GM23338 (cell line): ENCODE results near the gene EPHA3. TPM values are rescaled to one million over a fixed set of nuclear protein-coding genes. Genes with fewer than 3 reads are reported as not detected.

Experiments used
- ATAC-seq: fragments of 200-7000 bp; cut with Tn5 transposase; 3 replicates; pipeline ENCODE4 v1.9.1; 2020
- DNase-seq: peaks from one replicate; pipeline ENCODE4 v3.0.0-alpha.2; 2015; ENCODE audit warnings: low spot score
- H2AFZ ChIP-seq: fragments of 200-600 bp; sonication (generic); 2 replicates; pipeline ENCODE4 v1.8.0; 2016; ENCODE audit warnings: antibody characterized with exemption, mild to moderate bottlenecking, moderate library complexity
- H3F3A ChIP-seq: fragments of 200-600 bp; sonication (generic); replicated peaks from 2 replicates; pipeline ENCODE4 v1.8.0; 2017; ENCODE audit warnings: antibody characterized with exemption, mixed run types, low read depth
- H3K27ac ChIP-seq: fragments of 200-600 bp; sonication (generic); 2 replicates; pipeline ENCODE4 v1.6.1; 2016; ENCODE audit warnings: low read depth
- H3K27me3 ChIP-seq: fragments of 200-600 bp; sonication (generic); 2 replicates; pipeline ENCODE4 v1.8.0; 2016; ENCODE audit warnings: mild to moderate bottlenecking, mixed run types, moderate library complexity; ENCODE audit not compliant: insufficient read depth
- H3K36me3 ChIP-seq: fragments of 200-600 bp; sonication (generic); 2 replicates; pipeline ENCODE4 v1.8.0; 2016; ENCODE audit warnings: mild to moderate bottlenecking; ENCODE audit not compliant: insufficient read depth
- H3K4me1 ChIP-seq: fragments of 200-600 bp; sonication (generic); 2 replicates; pipeline ENCODE4 v1.8.0; 2016; ENCODE audit warnings: mild to moderate bottlenecking, moderate library complexity; ENCODE audit not compliant: insufficient read depth
- H3K4me2 ChIP-seq: fragments of 200-600 bp; sonication (generic); 2 replicates; pipeline ENCODE4 v1.7.1; 2017; ENCODE audit warnings: mixed run types
- H3K4me3 ChIP-seq: fragments of 200-600 bp; sonication (generic); 2 replicates; pipeline ENCODE4 v1.6.1; 2016; ENCODE audit warnings: mixed run types
- H3K79me2 ChIP-seq: fragments of 200-600 bp; sonication (generic); replicated peaks from 2 replicates; pipeline ENCODE4 v1.8.0; 2017; ENCODE audit warnings: mild to moderate bottlenecking; ENCODE audit not compliant: insufficient read depth
- H3K9me2 ChIP-seq: fragments of 200-600 bp; sonication (generic); 2 replicates; pipeline ENCODE4 v1.8.0; 2017; ENCODE audit not compliant: insufficient read depth
- H4K20me1 ChIP-seq: fragments of 200-600 bp; sonication (generic); replicated peaks from 2 replicates; pipeline ENCODE4 v1.8.0; 2017; ENCODE audit warnings: mild to moderate bottlenecking; ENCODE audit not compliant: insufficient read depth
- H3K27ac Mint-ChIP-seq: 2 replicates; pipeline ENCODE4 v1.8.0; 2020; ENCODE audit warnings: inconsistent platforms, mild to moderate bottlenecking, moderate library complexity, mixed read lengths
- H3K27me3 Mint-ChIP-seq: 3 replicates; pipeline ENCODE4 v1.8.0; 2022; ENCODE audit warnings: low read depth, mild to moderate bottlenecking, moderate library complexity, mixed read lengths, inconsistent platforms; ENCODE audit not compliant: insufficient read depth, poor library complexity
- H3K36me3 Mint-ChIP-seq: 3 replicates; pipeline ENCODE4 v1.8.0; 2021; ENCODE audit warnings: low read depth, mild to moderate bottlenecking, inconsistent platforms, moderate library complexity, mixed read lengths
- H3K4me1 Mint-ChIP-seq: 3 replicates; pipeline ENCODE4 v1.8.0; 2020; ENCODE audit warnings: mild to moderate bottlenecking, inconsistent platforms, mixed read lengths
- H3K4me3 Mint-ChIP-seq: 3 replicates; pipeline ENCODE4 v1.8.0; 2021; ENCODE audit warnings: moderate library complexity, mild to moderate bottlenecking, inconsistent platforms, mixed read lengths
- H3K9me3 Mint-ChIP-seq: 3 replicates; pipeline ENCODE4 v1.8.0; 2020; ENCODE audit warnings: moderate library complexity, mild to moderate bottlenecking, inconsistent platforms, mixed read lengths
- CREB1 ChIP-seq: fragments of 250-450 bp; sonication (Bioruptor Pico); IDR thresholded peaks from 2 replicates; pipeline ENCODE4 v1.5.0; 2020; ENCODE audit warnings: low read depth, mild to moderate bottlenecking, moderate library complexity
- CTCF ChIP-seq, 2 experiments: fragments of 200-600 bp in 1 of 2; sonication (generic) in 1 of 2; conservative IDR thresholded peaks; 2 replicates each; pipeline versions ENCODE4 v1.5.1 to v1.6.1; 2016 to 2017; ENCODE audit warnings: antibody characterized with exemption in 2 of 2, low read depth in 2 of 2, mild to moderate bottlenecking in 2 of 2, moderate library complexity in 1 of 2
- ETS1 ChIP-seq: IDR thresholded peaks from 2 replicates; pipeline ENCODE4 v1.6.1; 2016; ENCODE audit warnings: antibody characterized with exemption
- EZH2 ChIP-seq: fragments of 200-600 bp; sonication (generic); IDR thresholded peaks from one replicate; pipeline ENCODE4 v1.8.0; 2017; ENCODE audit warnings: antibody characterized with exemption, mild to moderate bottlenecking, low read depth; ENCODE audit not compliant: unreplicated experiment
- EZH2phosphoT487 ChIP-seq: fragments of 200-600 bp; sonication (generic); IDR thresholded peaks from one replicate; pipeline ENCODE4 v1.8.1; 2018; ENCODE audit warnings: antibody characterized with exemption; ENCODE audit not compliant: unreplicated experiment
- JUNB ChIP-seq: IDR thresholded peaks from one replicate; pipeline ENCODE4 v1.6.1; 2016; ENCODE audit warnings: antibody characterized with exemption; ENCODE audit not compliant: unreplicated experiment
- NANOG ChIP-seq: IDR thresholded peaks from 2 replicates; pipeline ENCODE4 v1.6.1; 2016; ENCODE audit warnings: antibody characterized with exemption, borderline replicate concordance
- POLR2AphosphoS5 ChIP-seq: IDR thresholded peaks from 2 replicates; pipeline ENCODE4 v1.6.1; 2016; ENCODE audit warnings: antibody characterized with exemption, low read depth
- REST ChIP-seq: IDR thresholded peaks from one replicate; pipeline ENCODE4 v1.6.1; 2018; ENCODE audit warnings: antibody characterized with exemption; ENCODE audit not compliant: unreplicated experiment
- STAT1 ChIP-seq: IDR thresholded peaks from one replicate; pipeline ENCODE4 v1.6.1; 2016; ENCODE audit warnings: antibody characterized with exemption; ENCODE audit not compliant: unreplicated experiment
- ZNF114 ChIP-seq: fragments of 250-450 bp; sonication (Bioruptor Pico); IDR thresholded peaks from 2 replicates; pipeline ENCODE4 v1.5.0; 2020; ENCODE audit warnings: mild to moderate bottlenecking, moderate library complexity
- ZNF331 ChIP-seq: fragments of 250-450 bp; sonication (Bioruptor Pico); IDR thresholded peaks from 2 replicates; pipeline ENCODE4 v1.5.0; 2020; ENCODE audit warnings: low read depth, mild to moderate bottlenecking, moderate library complexity
- polyA plus RNA-seq: library from polyadenylated mRNA; unstranded; fragments of >200 nt; fragmentation: Nextera tagmentation; extraction: Ambion mirVana; gene quantifications from 2 replicates; pipeline ENCODE4 v1.2.1, GENCODE V29; 2016
- total RNA-seq: library from RNA; depleted of rRNA; stranded (reverse); fragments of >200 nt; shearing (Covaris generic); gene quantifications from 2 replicates; pipeline ENCODE4 v1.2.3, GENCODE V29; 2014
- TF ChIP-seq, protein P1 (sequence below): fragments of 250-450 bp; sonication (Bioruptor Pico); IDR thresholded peaks from 2 replicates; pipeline ENCODE4 v1.5.0; 2020; ENCODE audit warnings: mild to moderate bottlenecking, moderate library complexity

EPHA3 gene
- total and polyA plus RNA-seq, 2 experiments from 2014 or later: 0.05 to 0.21 TPM

DNA sequence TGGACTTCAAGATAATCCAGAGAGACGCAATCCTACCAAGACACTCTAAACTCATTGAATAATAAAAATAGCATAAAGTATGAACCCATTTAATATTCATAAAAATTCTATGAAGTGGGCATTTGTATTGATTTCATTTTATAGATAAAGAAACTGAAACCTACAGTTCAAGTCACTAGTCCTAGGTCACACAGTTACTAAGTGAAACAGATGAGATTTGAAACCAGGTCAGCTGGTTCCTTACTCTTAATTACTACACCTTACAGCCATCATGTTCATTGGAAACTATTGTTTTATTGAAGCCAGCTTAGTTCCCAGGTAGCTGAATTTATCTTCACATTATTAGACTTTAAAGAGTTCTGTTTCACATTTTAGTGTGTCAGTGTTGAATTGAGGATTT is 158.7 kb downstream of the EPHA3 start:
- ATAC-seq (no peak), DNase-seq (no peak)
- Histone ChIP-seq H2AFZ (no peak overlapping the region), H3K27ac (no peak overlapping the region), H3K4me2 (no peak overlapping the region), H3F3A (no peaks in the 10 kb centered on the region), H4K20me1 (no peaks in the 10 kb centered on the region), H3K36me3 (no peaks in the 10 kb centered on the region), H3K27me3 (no peaks in the 10 kb centered on the region), H3K9me2 (no peaks in the 10 kb centered on the region), H3K79me2 (no peaks in the 10 kb centered on the region), H3K4me1 (peaks cover 43% of the 10 kb centered on the region), H3K4me3 (no peak overlapping the region)
- H3K4me1 Mint-ChIP-seq: peaks cover 33% of the 10 kb centered on the region
- H3K27ac Mint-ChIP-seq: no peak overlapping the region
- no peaks in the 10 kb centered on the region for H3K36me3 Mint-ChIP-seq
- H3K4me3 Mint-ChIP-seq: no peak overlapping the region
- H3K27me3 Mint-ChIP-seq: no peaks in the 10 kb centered on the region
- H3K9me3 Mint-ChIP-seq: no peaks in the 10 kb centered on the region
- TF ChIP-seq JUNB: no peak
- no peak for TF ChIP-seq POLR2AphosphoS5
- TF ChIP-seq EZH2: no peak
- no peak for TF ChIP-seq EZH2phosphoT487
- no peak for TF ChIP-seq ZNF114
- TF ChIP-seq CREB1 (CRISPR knock-in tag): no peak
- no peak for TF ChIP-seq ZNF331 (CRISPR knock-in tag)
- TF ChIP-seq, protein P1, sequence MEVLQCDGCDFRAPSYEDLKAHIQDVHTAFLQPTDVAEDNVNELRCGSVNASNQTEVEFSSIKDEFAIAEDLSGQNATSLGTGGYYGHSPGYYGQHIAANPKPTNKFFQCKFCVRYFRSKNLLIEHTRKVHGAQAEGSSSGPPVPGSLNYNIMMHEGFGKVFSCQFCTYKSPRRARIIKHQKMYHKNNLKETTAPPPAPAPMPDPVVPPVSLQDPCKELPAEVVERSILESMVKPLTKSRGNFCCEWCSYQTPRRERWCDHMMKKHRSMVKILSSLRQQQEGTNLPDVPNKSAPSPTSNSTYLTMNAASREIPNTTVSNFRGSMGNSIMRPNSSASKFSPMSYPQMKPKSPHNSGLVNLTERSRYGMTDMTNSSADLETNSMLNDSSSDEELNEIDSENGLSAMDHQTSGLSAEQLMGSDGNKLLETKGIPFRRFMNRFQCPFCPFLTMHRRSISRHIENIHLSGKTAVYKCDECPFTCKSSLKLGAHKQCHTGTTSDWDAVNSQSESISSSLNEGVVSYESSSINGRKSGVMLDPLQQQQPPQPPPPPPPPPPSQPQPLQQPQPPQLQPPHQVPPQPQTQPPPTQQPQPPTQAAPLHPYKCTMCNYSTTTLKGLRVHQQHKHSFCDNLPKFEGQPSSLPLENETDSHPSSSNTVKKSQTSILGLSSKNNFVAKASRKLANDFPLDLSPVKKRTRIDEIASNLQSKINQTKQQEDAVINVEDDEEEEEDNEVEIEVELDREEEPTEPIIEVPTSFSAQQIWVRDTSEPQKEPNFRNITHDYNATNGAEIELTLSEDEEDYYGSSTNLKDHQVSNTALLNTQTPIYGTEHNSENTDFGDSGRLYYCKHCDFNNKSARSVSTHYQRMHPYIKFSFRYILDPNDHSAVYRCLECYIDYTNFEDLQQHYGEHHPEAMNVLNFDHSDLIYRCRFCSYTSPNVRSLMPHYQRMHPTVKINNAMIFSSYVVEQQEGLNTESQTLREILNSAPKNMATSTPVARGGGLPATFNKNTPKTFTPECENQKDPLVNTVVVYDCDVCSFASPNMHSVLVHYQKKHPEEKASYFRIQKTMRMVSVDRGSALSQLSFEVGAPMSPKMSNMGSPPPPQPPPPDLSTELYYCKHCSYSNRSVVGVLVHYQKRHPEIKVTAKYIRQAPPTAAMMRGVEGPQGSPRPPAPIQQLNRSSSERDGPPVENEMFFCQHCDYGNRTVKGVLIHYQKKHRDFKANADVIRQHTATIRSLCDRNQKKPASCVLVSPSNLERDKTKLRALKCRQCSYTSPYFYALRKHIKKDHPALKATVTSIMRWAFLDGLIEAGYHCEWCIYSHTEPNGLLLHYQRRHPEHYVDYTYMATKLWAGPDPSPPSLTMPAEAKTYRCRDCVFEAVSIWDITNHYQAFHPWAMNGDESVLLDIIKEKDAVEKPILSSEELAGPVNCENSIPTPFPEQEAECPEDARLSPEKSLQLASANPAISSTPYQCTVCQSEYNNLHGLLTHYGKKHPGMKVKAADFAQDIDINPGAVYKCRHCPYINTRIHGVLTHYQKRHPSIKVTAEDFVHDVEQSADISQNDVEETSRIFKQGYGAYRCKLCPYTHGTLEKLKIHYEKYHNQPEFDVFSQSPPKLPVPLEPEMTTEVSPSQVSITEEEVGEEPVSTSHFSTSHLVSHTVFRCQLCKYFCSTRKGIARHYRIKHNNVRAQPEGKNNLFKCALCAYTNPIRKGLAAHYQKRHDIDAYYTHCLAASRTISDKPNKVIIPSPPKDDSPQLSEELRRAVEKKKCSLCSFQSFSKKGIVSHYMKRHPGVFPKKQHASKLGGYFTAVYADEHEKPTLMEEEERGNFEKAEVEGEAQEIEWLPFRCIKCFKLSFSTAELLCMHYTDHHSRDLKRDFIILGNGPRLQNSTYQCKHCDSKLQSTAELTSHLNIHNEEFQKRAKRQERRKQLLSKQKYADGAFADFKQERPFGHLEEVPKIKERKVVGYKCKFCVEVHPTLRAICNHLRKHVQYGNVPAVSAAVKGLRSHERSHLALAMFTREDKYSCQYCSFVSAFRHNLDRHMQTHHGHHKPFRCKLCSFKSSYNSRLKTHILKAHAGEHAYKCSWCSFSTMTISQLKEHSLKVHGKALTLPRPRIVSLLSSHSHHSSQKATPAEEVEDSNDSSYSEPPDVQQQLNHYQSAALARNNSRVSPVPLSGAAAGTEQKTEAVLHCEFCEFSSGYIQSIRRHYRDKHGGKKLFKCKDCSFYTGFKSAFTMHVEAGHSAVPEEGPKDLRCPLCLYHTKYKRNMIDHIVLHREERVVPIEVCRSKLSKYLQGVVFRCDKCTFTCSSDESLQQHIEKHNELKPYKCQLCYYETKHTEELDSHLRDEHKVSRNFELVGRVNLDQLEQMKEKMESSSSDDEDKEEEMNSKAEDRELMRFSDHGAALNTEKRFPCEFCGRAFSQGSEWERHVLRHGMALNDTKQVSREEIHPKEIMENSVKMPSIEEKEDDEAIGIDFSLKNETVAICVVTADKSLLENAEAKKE (CRISPR knock-in tag): no peak
- no peak for TF ChIP-seq CTCF (conservative IDR thresholded peaks at IDR 0.05; ENCODE audit: low read depth in 2 of 2)
- no peak for TF ChIP-seq ETS1
- TF ChIP-seq REST: no peak
- TF ChIP-seq STAT1: no peak
- no peak for TF ChIP-seq NANOG
